ENCODE data around the gene CMTM6. TPM values are rescaled to one million over a fixed set of nuclear protein-coding genes. Genes with fewer than 3 reads are reported as not detected.

CMTM6 gene
- total RNA-seq = 138 and 175 TPM in 2 replicates

DNA sequence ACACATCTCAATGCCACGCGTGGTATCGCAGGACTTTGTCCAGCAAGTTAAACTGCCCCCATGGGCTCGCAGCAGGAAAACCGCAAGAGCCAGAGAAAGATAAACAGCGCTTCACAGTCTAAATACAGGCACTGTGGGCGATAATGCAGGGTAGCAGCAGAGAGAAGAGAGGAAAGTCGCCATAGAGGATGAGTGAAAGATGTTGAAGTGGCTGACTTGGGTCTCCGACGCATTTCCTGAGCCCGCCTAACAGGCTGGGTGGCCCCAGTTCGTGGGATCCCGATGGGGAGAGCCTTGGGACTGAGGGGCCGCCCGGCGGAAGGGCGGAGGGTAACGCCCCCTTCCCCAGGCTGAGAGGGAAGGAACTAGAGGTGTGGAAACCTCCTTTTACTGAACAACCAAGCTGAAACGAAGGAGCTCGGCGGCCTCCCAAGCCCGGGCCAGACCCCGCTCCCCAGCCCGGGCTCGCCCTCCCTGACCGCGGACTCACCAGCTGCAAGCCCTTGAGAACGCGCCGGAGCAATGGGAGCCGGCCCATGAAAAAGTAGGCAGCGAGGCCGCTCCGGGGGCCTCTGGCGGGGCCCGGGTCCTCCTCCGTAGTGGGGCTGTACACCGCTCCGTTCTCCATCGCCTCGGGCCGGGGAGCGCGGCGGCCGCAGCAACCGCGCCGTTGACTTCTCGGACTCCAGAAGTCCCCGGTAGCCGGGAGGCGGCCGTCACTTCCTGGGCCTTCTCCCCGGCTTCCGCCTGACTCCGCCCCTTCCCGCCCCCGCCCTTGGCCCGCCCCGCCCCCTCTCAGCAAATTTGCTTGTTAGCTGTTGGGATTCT lies at the start of gene CMTM6:
Gene CMTM6 (minus strand): TSS at position 735 of the 828 bp plus-strand sequence. CDS start 107 bp downstream, at position 628.

Other genes with a start within 250 kb of the CMTM6 start
- gene CMTM7, start 111.0 kb downstream of the CMTM6 start, total RNA-seq = 8.0 and 10.7 TPM in 2 replicates
- gene DYNC1LI1, start 68.0 kb upstream of the CMTM6 start, total RNA-seq = 33.2 and 36.4 TPM in 2 replicates
- gene CNOT10, start 182.3 kb upstream of the CMTM6 start, total RNA-seq = 19.3 and 24.5 TPM in 2 replicates